GM18909 (cell line): ENCODE data around the gene FXYD1.

ENCODE experiments used
- ATAC-seq: cut with Tn5 transposase; IDR thresholded peaks from one replicate; pipeline ENCODE4 v1.9.1; 2021; ENCODE audit warnings: mild to moderate bottlenecking; ENCODE audit not compliant: unreplicated experiment, poor library complexity

FXYD1 gene

GRCh38 chr19:35178701-35179100 is 40.1 kb downstream of the FXYD1 start:
- no peak for ATAC-seq

DNA sequence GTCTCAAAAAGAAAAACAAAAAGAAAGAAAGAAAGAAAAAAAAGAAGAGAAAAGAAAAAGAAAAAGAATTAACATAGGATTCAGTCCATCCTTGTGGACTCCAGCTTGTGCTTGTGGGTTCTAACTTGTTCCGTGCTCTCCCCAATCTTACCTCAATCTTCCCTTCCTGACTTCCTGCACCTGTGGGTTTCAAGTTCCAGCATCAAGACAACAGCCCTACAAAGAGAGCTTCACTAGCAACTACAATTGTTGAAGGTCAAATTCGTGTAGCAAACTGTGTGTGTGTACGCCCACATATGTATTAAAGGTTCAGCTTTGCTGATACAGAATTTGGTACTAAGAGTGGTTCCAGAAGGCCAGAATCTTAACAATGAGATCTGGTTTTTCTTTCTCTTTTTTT is 41.2 kb downstream of the FXYD1 start:
- ATAC-seq, result no peak

DNA sequence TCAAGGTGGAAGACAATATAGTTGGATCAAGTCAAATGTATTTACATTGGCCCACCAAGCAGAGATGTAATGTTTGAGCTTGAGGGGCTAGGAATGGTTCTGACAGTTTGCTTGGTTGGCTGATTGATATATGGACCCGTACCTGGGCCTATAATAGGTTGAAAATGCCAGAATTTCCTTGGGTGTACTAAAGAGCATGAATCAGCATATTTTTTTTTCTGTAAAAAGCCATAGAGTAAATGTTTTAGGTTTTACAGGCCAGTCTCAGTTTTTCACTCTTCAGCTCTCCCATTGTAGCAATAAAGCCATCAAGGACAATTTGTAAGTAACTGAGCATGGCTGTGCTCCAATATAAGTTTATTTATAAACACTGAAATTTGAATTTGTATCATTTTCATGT is 42.8 kb downstream of the FXYD1 start:
- no peak for ATAC-seq

DNA sequence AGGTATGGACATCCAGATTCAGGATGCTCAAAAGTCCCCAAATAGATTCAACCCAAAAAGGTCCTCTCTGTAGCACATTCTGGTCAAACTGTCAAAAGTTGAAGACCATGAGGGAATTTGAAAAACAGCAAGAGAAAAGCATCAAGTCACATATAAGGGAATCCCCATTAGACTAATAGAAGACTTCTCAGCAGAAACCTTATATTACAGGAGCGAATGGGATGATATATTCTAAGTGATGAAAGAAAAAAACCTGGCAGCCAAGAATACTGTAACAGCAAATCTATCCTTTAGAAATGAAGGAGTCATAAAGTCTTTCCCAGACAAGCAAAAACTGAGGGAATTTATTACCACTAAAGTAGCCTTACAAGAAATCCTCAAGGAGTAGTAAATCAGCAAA is 45.6 kb downstream of the FXYD1 start:
- no peak for ATAC-seq

DNA sequence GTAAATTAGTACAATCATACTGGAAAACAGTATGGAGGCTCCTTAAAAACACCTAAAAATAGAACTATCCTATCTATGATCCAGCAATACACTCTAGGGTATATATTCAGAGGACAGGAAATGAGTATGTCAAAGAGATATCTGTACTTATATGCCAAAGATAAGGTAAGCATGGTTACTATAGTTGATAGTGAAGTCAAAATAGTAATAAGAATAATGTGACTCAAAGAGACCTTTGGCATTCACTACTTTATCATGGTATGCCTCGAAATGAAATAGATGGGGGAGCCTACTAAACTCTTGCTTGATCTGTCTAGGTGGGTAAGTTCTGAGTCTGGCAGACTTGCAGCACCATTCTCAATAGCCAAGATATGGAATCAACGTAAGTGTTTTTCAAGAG is 46.3 kb downstream of the FXYD1 start:
- ATAC-seq, result no peak
